Glutamatergic neuron (in vitro differentiated cells): ENCODE measurements around the gene ABHD8. TPM values are rescaled to one million over a fixed set of nuclear protein-coding genes. Genes with fewer than 3 reads are reported as not detected.

Experiments used
- DNase-seq: peaks from one replicate; pipeline ENCODE4 v3.0.0; 2022
- H3K27ac Mint-ChIP-seq: one replicate; pipeline ENCODE4 v1.8.0; 2020; ENCODE audit warnings: mild to moderate bottlenecking, mixed read lengths, inconsistent platforms; ENCODE audit not compliant: unreplicated experiment
- H3K27me3 Mint-ChIP-seq: one replicate; pipeline ENCODE4 v1.8.0; 2020; ENCODE audit warnings: mild to moderate bottlenecking, moderate library complexity, mixed read lengths, inconsistent platforms; ENCODE audit not compliant: unreplicated experiment
- H3K36me3 Mint-ChIP-seq: one replicate; pipeline ENCODE4 v1.8.0; 2020; ENCODE audit warnings: mild to moderate bottlenecking, mixed read lengths, inconsistent platforms; ENCODE audit not compliant: unreplicated experiment
- H3K4me1 Mint-ChIP-seq: one replicate; pipeline ENCODE4 v1.8.0; 2020; ENCODE audit warnings: mild to moderate bottlenecking, low read depth, mixed read lengths, inconsistent platforms; ENCODE audit not compliant: unreplicated experiment
- H3K4me3 Mint-ChIP-seq: one replicate; pipeline ENCODE4 v1.8.0; 2020; ENCODE audit warnings: mild to moderate bottlenecking, mixed read lengths, inconsistent platforms; ENCODE audit not compliant: unreplicated experiment
- H3K9me3 Mint-ChIP-seq: one replicate; pipeline ENCODE4 v1.8.0; 2020; ENCODE audit warnings: mild to moderate bottlenecking, moderate library complexity, mixed read lengths, inconsistent platforms; ENCODE audit not compliant: unreplicated experiment
- total RNA-seq: library from RNA; stranded (reverse); fragmentation: NEBNext Ultra II Directional; extraction: Animal tissue kit (Norgen Biotek cat#: 25700); gene quantifications from one replicate; pipeline ENCODE4 v1.2.1, GENCODE V29; 2021; ENCODE audit not compliant: unreplicated experiment
- TF ChIP-seq, protein P1 (sequence below): fragments of 200-600 bp; sonication (generic); IDR thresholded peaks from one replicate; pipeline ENCODE4 v1.5.0; 2021; ENCODE audit not compliant: partially characterized antibody, unreplicated experiment

ABHD8 gene
- total RNA-seq, 1 donor from 2014 or later, result 14.1 TPM

DNA sequence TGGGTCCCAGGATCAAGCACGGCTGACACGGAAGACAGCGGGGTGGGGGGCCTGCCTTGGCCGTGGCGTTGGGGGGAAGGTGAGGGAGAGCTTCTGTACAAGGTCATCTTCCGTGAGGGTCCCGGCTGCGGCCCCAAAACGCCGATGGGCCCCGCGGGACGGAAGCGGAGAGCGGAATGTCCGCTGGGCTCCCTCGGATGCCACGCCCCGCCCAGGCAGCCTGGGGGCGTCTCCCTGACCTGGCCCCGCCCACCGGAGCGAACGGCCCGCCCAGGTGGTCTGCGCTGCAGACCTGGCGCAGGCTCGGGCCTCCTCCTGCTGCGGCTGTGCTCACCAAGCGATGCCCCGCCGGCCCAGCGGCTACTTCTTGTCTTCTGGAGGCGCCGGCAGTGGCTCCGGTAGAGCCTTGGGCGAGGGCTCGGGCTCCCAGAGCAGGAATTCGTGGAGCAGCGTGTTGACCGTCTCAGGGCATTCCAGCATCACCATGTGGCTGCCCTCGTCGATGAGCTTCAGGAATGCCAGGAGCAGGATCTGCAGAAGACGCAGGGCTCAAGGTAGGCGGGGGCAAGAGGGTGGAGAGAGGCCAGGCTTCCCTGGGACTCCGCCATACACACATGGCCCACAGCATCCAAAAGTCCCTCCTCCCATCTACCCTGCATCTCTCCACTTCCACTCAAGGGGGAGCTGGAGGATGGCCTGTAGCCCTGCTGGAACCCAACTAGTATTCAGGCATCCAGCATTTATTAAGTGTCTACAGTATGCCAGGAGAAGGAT lies 10.7 kb downstream of the ABHD8 start:
- Mint-ChIP-seq H3K9me3 (peaks cover 3% of the 10 kb centered on the region), H3K36me3 (no peaks in the 10 kb centered on the region)
- TF ChIP-seq, protein P1, sequence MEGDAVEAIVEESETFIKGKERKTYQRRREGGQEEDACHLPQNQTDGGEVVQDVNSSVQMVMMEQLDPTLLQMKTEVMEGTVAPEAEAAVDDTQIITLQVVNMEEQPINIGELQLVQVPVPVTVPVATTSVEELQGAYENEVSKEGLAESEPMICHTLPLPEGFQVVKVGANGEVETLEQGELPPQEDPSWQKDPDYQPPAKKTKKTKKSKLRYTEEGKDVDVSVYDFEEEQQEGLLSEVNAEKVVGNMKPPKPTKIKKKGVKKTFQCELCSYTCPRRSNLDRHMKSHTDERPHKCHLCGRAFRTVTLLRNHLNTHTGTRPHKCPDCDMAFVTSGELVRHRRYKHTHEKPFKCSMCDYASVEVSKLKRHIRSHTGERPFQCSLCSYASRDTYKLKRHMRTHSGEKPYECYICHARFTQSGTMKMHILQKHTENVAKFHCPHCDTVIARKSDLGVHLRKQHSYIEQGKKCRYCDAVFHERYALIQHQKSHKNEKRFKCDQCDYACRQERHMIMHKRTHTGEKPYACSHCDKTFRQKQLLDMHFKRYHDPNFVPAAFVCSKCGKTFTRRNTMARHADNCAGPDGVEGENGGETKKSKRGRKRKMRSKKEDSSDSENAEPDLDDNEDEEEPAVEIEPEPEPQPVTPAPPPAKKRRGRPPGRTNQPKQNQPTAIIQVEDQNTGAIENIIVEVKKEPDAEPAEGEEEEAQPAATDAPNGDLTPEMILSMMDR, result peak; percentile 52

DNA sequence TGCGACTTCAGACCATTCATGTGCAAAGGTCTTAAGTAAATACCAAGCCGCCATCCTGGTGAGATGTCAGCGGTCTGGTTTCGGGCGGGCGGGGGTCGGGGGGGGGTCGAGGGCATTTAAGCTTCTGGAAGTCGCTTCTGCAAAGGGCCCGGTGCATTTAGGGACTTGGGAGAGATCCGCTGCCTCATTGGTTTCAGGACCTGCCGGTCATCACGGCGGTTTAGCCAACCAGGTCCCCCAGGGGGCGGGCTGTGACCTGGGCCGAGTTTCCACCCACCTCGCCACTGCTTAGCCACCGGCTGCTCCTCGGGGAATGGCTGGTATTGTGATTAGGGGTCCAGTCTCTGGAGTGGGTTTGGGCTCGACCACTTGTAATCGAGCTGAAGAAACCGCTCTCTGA lies 13.7 kb downstream of the ABHD8 start:
- peaks cover 3% of the 10 kb centered on the region for H3K9me3 Mint-ChIP-seq
- H3K36me3 Mint-ChIP-seq, result no peaks in the 10 kb centered on the region
- TF ChIP-seq, protein P1, result peak; percentile 10
- H3K27ac Mint-ChIP-seq, result no peak overlapping the region
- H3K4me3 Mint-ChIP-seq, result no peak overlapping the region
- H3K27me3 Mint-ChIP-seq, result no peaks in the 10 kb centered on the region
- peak; percentile 83 for DNase-seq
- no peaks in the 10 kb centered on the region for H3K4me1 Mint-ChIP-seq

More for the DNA sequence above, 10.7 kb downstream of the ABHD8 start:
- peak overlapping the region; percentile 81 for H3K4me3 Mint-ChIP-seq
- H3K27ac Mint-ChIP-seq, result no peak overlapping the region
- DNase-seq, result peak; percentile 84
- H3K27me3 Mint-ChIP-seq, result no peaks in the 10 kb centered on the region
- no peaks in the 10 kb centered on the region for H3K4me1 Mint-ChIP-seq

DNA sequence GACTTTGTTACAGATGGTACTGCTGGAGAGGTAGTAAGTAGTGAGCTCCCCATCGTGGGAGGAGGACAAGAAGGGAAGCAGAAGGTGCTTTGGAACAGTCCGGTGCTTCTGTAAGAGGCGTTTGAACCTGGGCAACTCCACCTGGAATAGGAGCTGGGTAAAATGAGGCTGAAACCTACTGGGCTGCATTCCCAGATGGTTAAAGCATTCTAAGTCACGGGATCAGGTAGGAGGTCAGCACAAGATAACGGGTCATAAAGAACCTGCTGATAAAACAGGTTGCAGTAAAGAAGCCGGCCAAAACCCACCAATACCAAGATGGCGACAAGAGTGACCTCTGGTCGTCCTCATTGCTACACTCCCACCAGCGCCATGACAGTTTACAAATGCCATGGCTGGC lies 16.5 kb downstream of the ABHD8 start:
- Mint-ChIP-seq H3K27ac (no peak overlapping the region), H3K4me1 (peaks cover 2% of the 10 kb centered on the region), H3K27me3 (no peaks in the 10 kb centered on the region), H3K9me3 (peaks cover 6% of the 10 kb centered on the region), H3K36me3 (no peaks in the 10 kb centered on the region), H3K4me3 (no peak overlapping the region)
- TF ChIP-seq, protein P1, result no peak
- no peak for DNase-seq

DNA sequence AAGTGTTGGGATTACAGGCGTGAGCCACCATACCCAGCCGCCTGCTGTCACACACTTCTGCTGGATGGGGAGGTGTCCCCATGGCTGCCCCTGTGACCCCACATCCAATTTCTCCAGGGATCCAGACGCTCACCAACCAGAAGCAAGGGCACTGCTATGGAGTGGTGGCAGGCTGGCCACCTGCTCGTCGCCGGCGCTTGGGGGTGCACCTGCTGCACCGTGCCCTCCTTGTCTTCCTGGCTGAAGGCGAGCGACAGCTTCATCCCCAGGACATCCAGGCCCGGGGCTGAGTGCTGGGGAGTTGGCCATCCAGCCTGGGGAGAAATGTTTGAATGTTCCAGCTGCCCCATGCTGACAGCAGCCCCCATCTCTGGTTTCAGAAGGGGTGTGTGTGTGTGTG lies 17.0 kb downstream of the ABHD8 start:
- Mint-ChIP-seq H3K9me3 (peaks cover 6% of the 10 kb centered on the region), H3K36me3 (no peaks in the 10 kb centered on the region), H3K27me3 (no peaks in the 10 kb centered on the region), H3K4me1 (peaks cover 2% of the 10 kb centered on the region), H3K27ac (no peak overlapping the region), H3K4me3 (no peak overlapping the region)
- DNase-seq, result no peak
- TF ChIP-seq, protein P1, result no peak

DNA sequence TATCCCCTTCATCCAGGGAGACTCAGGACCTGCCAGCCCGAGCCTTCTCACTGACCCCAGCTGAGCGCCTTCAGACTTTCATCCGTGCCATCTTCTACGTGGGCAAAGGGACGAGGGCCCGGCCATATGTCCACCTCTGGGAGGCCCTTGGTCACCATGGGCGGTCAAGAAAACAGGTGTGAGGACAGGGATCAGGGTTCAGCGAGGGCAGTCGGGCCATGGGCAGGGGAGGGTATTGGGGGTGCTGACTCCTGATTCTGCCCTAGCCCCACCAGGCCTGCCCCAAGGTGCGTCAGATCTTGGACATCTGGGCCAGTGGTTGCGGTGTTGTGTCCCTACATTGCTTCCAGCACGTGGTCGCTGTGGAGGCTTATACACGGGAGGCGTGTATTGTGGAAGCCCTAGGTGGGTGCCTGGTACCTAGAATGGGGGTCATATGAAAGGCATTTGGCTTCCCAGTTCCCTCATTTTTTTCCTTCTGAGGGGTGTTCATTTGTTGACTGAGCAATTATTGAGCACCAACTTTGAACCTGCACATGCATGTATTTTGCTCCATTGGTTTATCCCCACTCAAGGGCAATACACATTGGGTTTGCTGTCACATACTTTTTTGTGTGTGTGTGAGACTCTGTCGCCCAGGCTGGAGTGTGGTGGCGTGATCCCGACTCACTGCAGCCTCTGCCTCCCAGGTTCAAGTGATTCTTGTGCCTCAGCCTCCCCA lies 17.6 kb downstream of the ABHD8 start:
- Mint-ChIP-seq H3K36me3 (no peaks in the 10 kb centered on the region), H3K4me1 (peaks cover 2% of the 10 kb centered on the region), H3K4me3 (no peak overlapping the region), H3K27ac (no peak overlapping the region), H3K9me3 (peaks cover 6% of the 10 kb centered on the region), H3K27me3 (no peaks in the 10 kb centered on the region)
- TF ChIP-seq, protein P1, result no peak
- DNase-seq, result no peak
